Neural cell (in vitro differentiated cells): ENCODE data around the gene CEP85L.

Experiments
- CTCF ChIP-seq: fragments of 450-650 bp; IDR thresholded peaks from 2 replicates; pipeline ENCODE4 v1.5.1; 2014; ENCODE audit warnings: antibody characterized with exemption, mild to moderate bottlenecking, moderate library complexity; ENCODE audit not compliant: poor library complexity, severe bottlenecking
- EZH2 ChIP-seq: fragments of 200-600, 300-800 bp; shearing (Covaris generic), sonication (generic); IDR thresholded peaks from 2 replicates; pipeline ENCODE4 v1.6.1; 2014; ENCODE audit warnings: antibody characterized with exemption, low read length, borderline replicate concordance, mild to moderate bottlenecking; ENCODE audit not compliant: insufficient read depth, poor library complexity, severe bottlenecking
- POLR2AphosphoS5 ChIP-seq: IDR thresholded peaks from 2 replicates; pipeline ENCODE4 v1.6.1; 2012
- REST ChIP-seq: IDR thresholded peaks from 2 replicates; pipeline ENCODE4 v1.6.1; 2012; ENCODE audit warnings: borderline replicate concordance
- TAF1 ChIP-seq: IDR thresholded peaks from 2 replicates; pipeline ENCODE4 v1.6.1; 2012; ENCODE audit warnings: low read depth

GRCh38 chr6:118667988-118668387, 16.6 kb upstream of the CEP85L start:
- TF ChIP-seq REST (no peak), CTCF (no peak), EZH2 (no peak), POLR2AphosphoS5 (no peak), TAF1 (no peak)
